ENCODE measurements around the gene MOB3C. TPM values are rescaled to one million over a fixed set of nuclear protein-coding genes. Genes with fewer than 3 reads are reported as not detected.

MOB3C gene
- total and polyA plus RNA-seq, 10 of the 15 experiments (the other 5 are each of a cell fraction or from before 2014, with no cell fraction given) = 1.0 to 16.0 (median 9.4) TPM

GRCh38 chr1:46614604-46614984, 2.0 kb downstream of the MOB3C start:
- SMC1A ChIA-PET (ENCODE audit: uncharacterized antibody, unreplicated experiment) = interaction anchor here (1.4 to 2.0 kb wide), 4 partner anchors 9 to 54 kb away, joined by 4 to 14 read pairs (median 7); partner anchors contain the start of genes ATPAF1 and MKNK1
- POLR2A ChIA-PET = interaction anchor here (1.5 to 8.8 kb wide), 2 partner anchors 10 to 104 kb away, joined by 5 to 124 read pairs; partner anchors contain the start of genes EFCAB14 and MKNK1
- in situ Hi-C loops (cut with MboI) = no loop called here

More at GRCh38 chr1:46614604-46614984, 2.0 kb downstream of the MOB3C start:
- BruUV-seq (replicated peaks) = no TSS peak
- no peak for TF ChIP-seq HDGF (IDR thresholded peaks at IDR 0.05)
- no peak for TF ChIP-seq ZSCAN29 (IDR thresholded peaks at IDR 0.05)
- no peak for TF ChIP-seq KAT2A (conservative IDR thresholded peaks at IDR 0.05; ENCODE audit: control insufficient read depth, low read depth, low read length)
- no peak for TF ChIP-seq NFIC (IDR thresholded peaks at IDR 0.05; ENCODE audit: low read depth, low read length)
- no peak for TF ChIP-seq NFYA (IDR thresholded peaks at IDR 0.05; ENCODE audit: borderline replicate concordance, low read depth, low read length)
- TF ChIP-seq PRDM15 (CRISPR knock-in tag; IDR thresholded peaks at IDR 0.05) = no peak
- no peak for TF ChIP-seq NBN (IDR thresholded peaks at IDR 0.05)
- no peak for TF ChIP-seq CREM (IDR thresholded peaks at IDR 0.05; ENCODE audit: low read depth)
- peaks cover 48% of the 10 kb centered on the region for H3K4me1 ChIP-seq (ENCODE audit: control insufficient read depth, insufficient read depth, low read length)
- H3K4me2 ChIP-seq (ENCODE audit: control insufficient read depth, insufficient read depth) = peak overlapping the region; percentile 87
- CTCF ChIA-PET = interaction anchor here (0.7 to 4.3 kb wide), 5 partner anchors 10 to 112 kb away, joined by 3 to 30 read pairs (median 3); partner anchors contain the start of gene MKNK1
- no peaks in the 10 kb centered on the region for H4K20me1 ChIP-seq (ENCODE audit: control insufficient read depth, insufficient read depth)
- peaks cover 36% of the 10 kb centered on the region for H3K79me2 ChIP-seq (ENCODE audit: control insufficient read depth, insufficient read depth, low read length)
- WGBS (ENCODE audit: insufficient coverage, insufficient replicate concordance, low lambda C conversion rate, missing lambda C conversion rate) = 91% methylated on average over 2 of the region's 2 CpGs
- RAD21 ChIA-PET (ENCODE audit: unreplicated experiment) = interaction anchor here (1.3 to 4.3 kb wide), 2 partner anchors 10 to 105 kb away, joined by 3 to 41 read pairs; partner anchors contain the start of genes EFCAB14 and MKNK1
- no peak overlapping the region for H3K4me3 ChIP-seq
- no peaks in the 10 kb centered on the region for H3K9me3 ChIP-seq (replicated peaks; ENCODE audit: control insufficient read depth, insufficient read depth, low read length)
- no peak overlapping the region for H2AFZ ChIP-seq (ENCODE audit: control insufficient read depth, low read depth, low read length)
- no peak for ATAC-seq
- H3K27ac ChIP-seq (ENCODE audit: control insufficient read depth, insufficient read depth) = peak overlapping the region; percentile 57
- intact Hi-C loops (cut with micrococcal nuclease; ENCODE audit: unreplicated experiment) = no loop called here
- no peak overlapping the region for H3K9ac ChIP-seq (ENCODE audit: control insufficient read depth, insufficient read depth, low read length)
- no peaks in the 10 kb centered on the region for H3K27me3 ChIP-seq (replicated peaks in 1 of 2; ENCODE audit: control insufficient read depth in 2 of 2, insufficient read depth in 2 of 2, low read length in 1 of 2)
- no peak for FAIRE-seq
- no peaks in the 10 kb centered on the region; a peak in 1 of 4 replicates for H3K36me3 ChIP-seq (ENCODE audit: control insufficient read depth in 2 of 2, insufficient read depth in 2 of 2, low read length in 1 of 2)
- DNase-seq (ENCODE audit: low read depth, low spot score) = no peak
